ENCODE results near the gene RFXANK.

The RFXANK gene

DNA sequence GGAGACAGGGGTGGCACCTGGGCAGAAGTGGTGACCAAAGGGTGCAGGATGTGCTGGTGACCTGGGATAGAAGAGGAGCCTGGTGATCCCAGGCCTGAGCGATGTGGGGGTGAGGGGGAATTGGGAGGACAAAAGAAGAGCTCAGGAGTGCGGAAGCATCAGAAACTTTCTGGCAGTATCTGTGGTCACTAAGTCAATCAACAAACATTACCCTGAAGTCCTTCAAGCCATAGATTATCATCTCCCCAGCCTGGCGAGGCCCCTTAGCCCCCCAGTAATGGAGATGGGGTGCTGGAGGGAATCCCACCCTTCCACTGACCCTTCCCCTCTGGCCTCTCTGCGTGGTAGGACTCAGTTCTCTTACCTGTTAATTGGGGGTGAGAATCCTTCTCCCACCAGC, 32.5 kb upstream of the RFXANK start:
- no peak overlapping the region for H3K4me3 ChIP-seq (replicated peaks; ENCODE audit: low read depth, low read length)
- TF ChIP-seq, protein P1, sequence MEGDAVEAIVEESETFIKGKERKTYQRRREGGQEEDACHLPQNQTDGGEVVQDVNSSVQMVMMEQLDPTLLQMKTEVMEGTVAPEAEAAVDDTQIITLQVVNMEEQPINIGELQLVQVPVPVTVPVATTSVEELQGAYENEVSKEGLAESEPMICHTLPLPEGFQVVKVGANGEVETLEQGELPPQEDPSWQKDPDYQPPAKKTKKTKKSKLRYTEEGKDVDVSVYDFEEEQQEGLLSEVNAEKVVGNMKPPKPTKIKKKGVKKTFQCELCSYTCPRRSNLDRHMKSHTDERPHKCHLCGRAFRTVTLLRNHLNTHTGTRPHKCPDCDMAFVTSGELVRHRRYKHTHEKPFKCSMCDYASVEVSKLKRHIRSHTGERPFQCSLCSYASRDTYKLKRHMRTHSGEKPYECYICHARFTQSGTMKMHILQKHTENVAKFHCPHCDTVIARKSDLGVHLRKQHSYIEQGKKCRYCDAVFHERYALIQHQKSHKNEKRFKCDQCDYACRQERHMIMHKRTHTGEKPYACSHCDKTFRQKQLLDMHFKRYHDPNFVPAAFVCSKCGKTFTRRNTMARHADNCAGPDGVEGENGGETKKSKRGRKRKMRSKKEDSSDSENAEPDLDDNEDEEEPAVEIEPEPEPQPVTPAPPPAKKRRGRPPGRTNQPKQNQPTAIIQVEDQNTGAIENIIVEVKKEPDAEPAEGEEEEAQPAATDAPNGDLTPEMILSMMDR (IDR thresholded peaks at IDR 0.05; ENCODE audit: low read length, missing control alignments) = no peak
- no peak for DNase-seq (ENCODE audit: low read depth)

DNA sequence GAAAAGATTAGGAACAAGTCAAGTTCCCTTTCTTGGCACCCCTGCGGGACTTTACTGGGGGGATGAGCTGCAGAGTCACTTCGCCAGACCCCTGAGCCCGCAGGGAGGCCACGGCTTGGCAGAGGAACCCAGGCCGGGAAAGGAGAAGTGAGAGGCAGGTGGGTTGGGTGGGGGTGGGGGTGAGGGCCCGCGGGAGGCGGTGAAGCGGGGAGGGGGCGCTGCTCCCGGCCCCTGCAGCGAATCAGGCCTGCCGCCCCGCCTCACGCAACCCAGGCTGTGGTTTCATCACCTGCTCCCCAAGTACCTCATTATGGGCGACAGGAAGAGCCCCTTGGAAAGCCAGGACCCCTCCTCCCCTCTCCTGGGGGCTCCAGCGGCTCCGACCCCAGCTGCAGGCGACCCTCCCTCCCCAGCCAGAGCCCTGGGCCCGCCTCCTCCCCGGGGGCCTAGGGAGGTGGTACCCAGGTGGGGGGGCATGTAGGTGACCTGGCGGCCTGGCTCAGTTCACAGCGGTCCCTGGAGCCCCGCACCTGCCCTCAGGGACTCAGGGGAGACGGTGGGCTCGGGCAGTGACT, 31.5 kb upstream of the RFXANK start:
- no peak for DNase-seq (ENCODE audit: low read depth)
- TF ChIP-seq, protein P1 (IDR thresholded peaks at IDR 0.05; ENCODE audit: low read length, missing control alignments) = no peak
- H3K4me3 ChIP-seq (replicated peaks; ENCODE audit: low read depth, low read length) = no peak overlapping the region

DNA sequence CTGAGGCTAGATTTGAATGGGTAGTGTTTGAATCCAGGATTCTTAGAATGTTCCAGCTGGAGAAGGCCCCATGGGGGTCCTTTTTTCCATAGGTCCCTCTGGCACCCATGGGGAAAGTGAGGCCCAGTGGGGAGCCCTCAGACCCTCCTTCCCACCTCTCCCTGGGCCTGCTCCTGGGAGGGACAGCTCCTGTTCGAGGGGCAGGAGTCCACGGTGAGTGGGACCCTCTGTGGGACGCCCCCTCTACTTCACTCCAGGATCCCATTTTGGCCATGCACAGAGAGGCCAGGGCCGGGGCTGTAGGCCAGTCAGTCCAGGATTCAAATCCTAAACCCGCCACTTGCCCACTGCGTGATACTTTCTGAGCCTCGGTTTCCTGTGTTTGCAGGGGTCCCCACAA, 29.6 kb upstream of the RFXANK start:
- H3K4me3 ChIP-seq (replicated peaks; ENCODE audit: low read depth, low read length) = no peak overlapping the region
- TF ChIP-seq, protein P1 (IDR thresholded peaks at IDR 0.05; ENCODE audit: low read length, missing control alignments) = no peak
- no peak for DNase-seq (ENCODE audit: low read depth)

DNA sequence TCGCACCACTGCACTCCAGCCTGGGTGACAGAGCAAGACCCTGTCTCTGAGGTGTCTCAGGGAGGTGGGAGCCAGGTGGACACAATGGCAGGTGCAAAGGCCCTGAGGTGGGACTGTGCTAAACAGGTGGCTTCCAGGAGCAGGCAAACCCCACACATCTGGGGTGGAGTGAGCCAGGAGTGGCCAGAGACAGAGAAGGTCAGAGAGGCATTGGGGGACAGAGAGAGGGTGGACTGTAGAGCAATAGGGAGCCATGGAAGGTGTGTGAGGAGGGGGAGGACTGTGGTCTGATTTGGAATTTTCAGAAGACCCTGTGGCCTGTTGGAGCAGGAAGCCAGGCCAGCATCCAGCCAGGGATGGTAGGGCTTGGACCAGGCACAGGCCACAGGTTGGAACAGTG, 26.7 kb upstream of the RFXANK start:
- DNase-seq (ENCODE audit: low read depth) = no peak
- TF ChIP-seq, protein P1 (IDR thresholded peaks at IDR 0.05; ENCODE audit: low read length, missing control alignments) = no peak
- no peak overlapping the region for H3K4me3 ChIP-seq (replicated peaks; ENCODE audit: low read depth, low read length)

DNA sequence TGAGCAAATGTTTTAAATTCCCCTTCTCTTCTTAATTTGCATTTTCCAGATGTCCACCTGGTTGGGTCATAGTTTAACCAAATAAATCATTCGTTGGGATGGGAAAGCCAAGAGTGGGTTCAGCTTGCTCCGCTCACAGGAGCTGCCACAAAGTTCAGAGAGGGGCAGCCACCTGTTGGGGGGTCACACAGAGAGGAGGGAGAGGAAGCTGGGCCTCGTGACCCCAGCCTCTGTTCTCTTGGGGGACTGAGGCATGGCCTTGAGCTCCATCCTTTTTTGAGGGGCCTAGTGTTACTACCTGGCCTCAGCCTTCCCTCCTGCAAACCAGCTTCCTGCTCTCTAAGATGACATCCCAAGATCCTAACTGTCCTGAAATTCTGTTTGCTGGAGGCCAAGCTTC, 24.4 kb upstream of the RFXANK start:
- TF ChIP-seq, protein P1 (IDR thresholded peaks at IDR 0.05; ENCODE audit: low read length, missing control alignments) = no peak
- no peak for DNase-seq (ENCODE audit: low read depth)

DNA sequence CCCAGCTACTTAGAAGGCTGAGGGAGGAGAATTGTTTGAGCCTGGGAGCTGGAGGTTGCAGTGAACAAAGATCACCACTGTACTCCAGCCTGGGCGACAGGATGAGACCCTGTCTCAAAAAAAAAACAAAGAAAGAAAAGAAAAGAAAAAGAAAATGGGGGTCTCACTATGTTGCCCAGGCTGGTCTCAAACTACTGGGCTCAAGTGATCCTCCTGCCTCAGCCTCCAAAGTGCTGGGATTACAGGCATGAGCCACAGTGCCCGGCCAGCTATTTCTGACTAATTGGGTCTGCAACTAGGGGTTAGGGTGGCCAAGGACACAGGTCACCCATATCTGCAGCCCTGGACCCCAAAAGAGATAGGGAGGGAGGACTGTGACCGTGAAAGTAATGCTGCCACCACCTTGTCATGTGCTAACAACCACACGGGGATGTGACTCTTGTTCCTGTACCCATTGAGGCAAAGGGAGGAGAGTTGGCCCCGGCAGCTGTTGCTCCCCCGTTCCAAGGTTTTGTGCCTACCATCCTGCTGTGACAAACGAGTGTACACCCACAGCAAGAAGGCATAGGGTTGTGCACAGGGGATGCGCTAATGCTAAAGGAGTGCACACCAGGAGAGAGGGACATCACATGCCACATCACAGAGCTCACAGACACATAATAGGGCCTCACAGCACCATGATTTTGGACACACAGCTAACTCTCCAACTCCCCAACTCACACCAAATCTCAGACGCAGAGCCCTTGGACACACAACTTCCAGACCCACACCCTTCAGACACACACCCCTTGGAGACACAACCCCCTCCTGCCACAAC, 22.6 kb upstream of the RFXANK start:
- DNase-seq (ENCODE audit: low read depth) = no peak
- TF ChIP-seq, protein P1 (IDR thresholded peaks at IDR 0.05; ENCODE audit: low read length, missing control alignments) = no peak
- H3K4me3 ChIP-seq (replicated peaks; ENCODE audit: low read depth, low read length) = no peak overlapping the region

More for the DNA sequence above, 24.4 kb upstream of the RFXANK start:
- no peak overlapping the region for H3K4me3 ChIP-seq (replicated peaks; ENCODE audit: low read depth, low read length)

Measured in fibroblast of pulmonary artery (primary cell).